HL-60 (cell line): ENCODE results near the gene DAB2IP.

Experiments used
- DNase-seq, 2 experiments: peaks; one replicate each; pipeline ENCODE4 v3.0.0-alpha.2; 2010 to 2020; ENCODE audit warnings: low read depth in 1 of 2, low spot score in 1 of 2
- H3K27ac ChIP-seq: fragments of 250-450 bp; sonication (Bioruptor Pico); replicated peaks from 2 replicates; pipeline ENCODE4 v1.5.1; 2020; ENCODE audit warnings: mild to moderate bottlenecking, moderate library complexity
- H3K27me3 ChIP-seq: fragments of 250-450 bp; sonication (Bioruptor Pico); 2 replicates; pipeline ENCODE4 v1.5.1; 2021; ENCODE audit warnings: mild to moderate bottlenecking, moderate library complexity; ENCODE audit not compliant: insufficient read depth, poor library complexity, severe bottlenecking
- H3K4me3 ChIP-seq: replicated peaks from 2 replicates; pipeline ENCODE4 v1.5.1; 2011; ENCODE audit warnings: mild to moderate bottlenecking, control low read depth, low read length; ENCODE audit not compliant: insufficient read depth
- GABPA ChIP-seq: IDR thresholded peaks from 2 replicates; pipeline ENCODE4 v1.6.1; 2012; ENCODE audit warnings: low read depth
- POLR2AphosphoS5 ChIP-seq: IDR thresholded peaks from 2 replicates; pipeline ENCODE4 v1.6.1; 2012; ENCODE audit warnings: low read depth
- REST ChIP-seq: IDR thresholded peaks from 2 replicates; pipeline ENCODE4 v1.6.1; 2012; ENCODE audit warnings: low read depth; ENCODE audit not compliant: insufficient replicate concordance
- SPI1 ChIP-seq: IDR thresholded peaks from 2 replicates; pipeline ENCODE4 v1.6.1; 2012; ENCODE audit warnings: low read depth, mild to moderate bottlenecking, borderline replicate concordance
- TF ChIP-seq, protein P1 (sequence below): IDR thresholded peaks from one replicate; pipeline ENCODE4 v1.5.1; 2011; ENCODE audit warnings: low read length, control low read depth, inconsistent platforms; ENCODE audit not compliant: insufficient read depth

DAB2IP gene

DNA sequence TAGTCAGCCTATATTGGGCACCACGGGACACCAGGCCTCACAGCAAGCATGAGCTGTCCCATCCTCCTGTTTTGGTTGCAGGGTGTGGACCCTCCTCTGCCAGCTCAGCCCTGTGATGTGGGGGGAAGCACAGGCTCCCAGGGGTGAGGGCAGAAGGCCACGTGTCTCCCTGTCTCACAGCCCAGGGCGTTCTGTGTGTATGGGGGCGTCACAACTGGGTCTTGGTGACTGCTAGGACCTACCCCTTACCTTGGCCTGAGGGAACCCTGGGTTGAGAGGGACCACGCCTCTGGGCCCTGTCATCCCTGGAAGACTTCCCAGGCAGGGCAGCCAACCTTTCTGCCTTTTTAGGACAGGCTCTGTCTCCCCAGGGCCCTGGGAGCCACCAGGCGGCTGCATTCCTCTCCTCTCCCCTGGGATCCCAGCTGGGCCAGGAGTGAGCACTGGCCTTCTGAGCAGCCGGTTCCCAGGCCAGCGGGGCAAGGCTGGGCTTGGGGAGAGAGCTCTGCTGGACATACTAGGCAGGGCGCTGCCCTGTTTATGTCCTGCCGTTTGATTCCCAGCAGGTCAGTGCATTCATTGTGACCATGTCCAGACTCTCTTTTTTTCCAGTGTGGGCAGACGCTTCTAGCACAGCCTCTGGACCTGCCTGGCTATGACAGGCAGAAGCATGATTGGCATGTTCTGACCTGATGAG lies 97.4 kb downstream of the DAB2IP start:
- no peak for TF ChIP-seq POLR2AphosphoS5
- TF ChIP-seq, protein P1, sequence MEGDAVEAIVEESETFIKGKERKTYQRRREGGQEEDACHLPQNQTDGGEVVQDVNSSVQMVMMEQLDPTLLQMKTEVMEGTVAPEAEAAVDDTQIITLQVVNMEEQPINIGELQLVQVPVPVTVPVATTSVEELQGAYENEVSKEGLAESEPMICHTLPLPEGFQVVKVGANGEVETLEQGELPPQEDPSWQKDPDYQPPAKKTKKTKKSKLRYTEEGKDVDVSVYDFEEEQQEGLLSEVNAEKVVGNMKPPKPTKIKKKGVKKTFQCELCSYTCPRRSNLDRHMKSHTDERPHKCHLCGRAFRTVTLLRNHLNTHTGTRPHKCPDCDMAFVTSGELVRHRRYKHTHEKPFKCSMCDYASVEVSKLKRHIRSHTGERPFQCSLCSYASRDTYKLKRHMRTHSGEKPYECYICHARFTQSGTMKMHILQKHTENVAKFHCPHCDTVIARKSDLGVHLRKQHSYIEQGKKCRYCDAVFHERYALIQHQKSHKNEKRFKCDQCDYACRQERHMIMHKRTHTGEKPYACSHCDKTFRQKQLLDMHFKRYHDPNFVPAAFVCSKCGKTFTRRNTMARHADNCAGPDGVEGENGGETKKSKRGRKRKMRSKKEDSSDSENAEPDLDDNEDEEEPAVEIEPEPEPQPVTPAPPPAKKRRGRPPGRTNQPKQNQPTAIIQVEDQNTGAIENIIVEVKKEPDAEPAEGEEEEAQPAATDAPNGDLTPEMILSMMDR = no peak
- no peak for TF ChIP-seq REST
- TF ChIP-seq SPI1 = no peak
- no peak for TF ChIP-seq GABPA
- no peak overlapping the region for H3K27ac ChIP-seq

GRCh38 chr9:121749614-121750013 lies 98.2 kb downstream of the DAB2IP start:
- Histone ChIP-seq H3K27me3 (no peaks in the 10 kb centered on the region), H3K27ac (no peak overlapping the region), H3K4me3 (no peak overlapping the region)
- TF ChIP-seq, protein P1 = no peak
- TF ChIP-seq POLR2AphosphoS5 = no peak
- TF ChIP-seq REST = no peak
- no peak for TF ChIP-seq SPI1
- TF ChIP-seq GABPA = no peak
- DNase-seq = no peak

More for the DNA sequence above, 97.4 kb downstream of the DAB2IP start:
- Histone ChIP-seq H3K4me3 (no peak overlapping the region), H3K27me3 (no peaks in the 10 kb centered on the region)
- DNase-seq = no peak

DNA sequence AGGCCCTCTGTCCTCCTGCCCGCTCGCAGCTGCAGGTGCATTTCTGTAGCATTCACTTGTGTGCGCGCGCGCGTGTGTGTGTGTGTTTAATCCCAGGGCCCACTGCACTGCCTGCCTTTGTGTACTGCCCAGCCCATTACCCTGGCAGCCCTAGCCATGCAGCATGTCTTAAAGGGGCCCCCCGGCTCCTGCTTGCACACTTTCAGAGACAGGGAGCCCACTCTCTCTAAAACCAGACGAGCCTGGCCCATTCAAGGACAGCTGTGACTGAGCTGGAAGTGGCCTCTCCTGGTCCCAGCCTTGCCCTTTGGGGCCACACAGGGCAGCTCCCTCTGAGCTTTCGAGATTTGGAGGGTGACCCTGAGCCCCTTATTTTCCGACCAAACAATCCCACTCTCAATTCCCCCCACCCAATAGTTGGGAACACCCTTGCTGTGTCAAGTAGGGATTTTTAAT lies 98.9 kb downstream of the DAB2IP start:
- TF ChIP-seq REST (no peak), GABPA (no peak)
- TF ChIP-seq, protein P1 = no peak
- DNase-seq = no peak
- Histone ChIP-seq H3K27ac (no peak overlapping the region), H3K27me3 (no peaks in the 10 kb centered on the region), H3K4me3 (no peak overlapping the region)
